AG09309 (cell line): ENCODE measurements around the gene TNIK.

Experiments used
- DNase-seq: peaks from one replicate; pipeline ENCODE4 v3.0.0-alpha.2; 2010; ENCODE audit warnings: low read depth
- H3K4me3 ChIP-seq: 2 replicates; pipeline ENCODE4 v1.5.1; 2011; ENCODE audit warnings: mild to moderate bottlenecking, low read depth, low read length, moderate library complexity; ENCODE audit not compliant: control insufficient read depth
- TF ChIP-seq, protein P1 (sequence below): IDR thresholded peaks from 2 replicates; pipeline ENCODE4 v1.5.1; 2011; ENCODE audit warnings: mild to moderate bottlenecking, low read depth, low read length, inconsistent platforms; ENCODE audit not compliant: insufficient read depth, control insufficient read depth; ENCODE audit errors: missing control alignments

TNIK gene

DNA sequence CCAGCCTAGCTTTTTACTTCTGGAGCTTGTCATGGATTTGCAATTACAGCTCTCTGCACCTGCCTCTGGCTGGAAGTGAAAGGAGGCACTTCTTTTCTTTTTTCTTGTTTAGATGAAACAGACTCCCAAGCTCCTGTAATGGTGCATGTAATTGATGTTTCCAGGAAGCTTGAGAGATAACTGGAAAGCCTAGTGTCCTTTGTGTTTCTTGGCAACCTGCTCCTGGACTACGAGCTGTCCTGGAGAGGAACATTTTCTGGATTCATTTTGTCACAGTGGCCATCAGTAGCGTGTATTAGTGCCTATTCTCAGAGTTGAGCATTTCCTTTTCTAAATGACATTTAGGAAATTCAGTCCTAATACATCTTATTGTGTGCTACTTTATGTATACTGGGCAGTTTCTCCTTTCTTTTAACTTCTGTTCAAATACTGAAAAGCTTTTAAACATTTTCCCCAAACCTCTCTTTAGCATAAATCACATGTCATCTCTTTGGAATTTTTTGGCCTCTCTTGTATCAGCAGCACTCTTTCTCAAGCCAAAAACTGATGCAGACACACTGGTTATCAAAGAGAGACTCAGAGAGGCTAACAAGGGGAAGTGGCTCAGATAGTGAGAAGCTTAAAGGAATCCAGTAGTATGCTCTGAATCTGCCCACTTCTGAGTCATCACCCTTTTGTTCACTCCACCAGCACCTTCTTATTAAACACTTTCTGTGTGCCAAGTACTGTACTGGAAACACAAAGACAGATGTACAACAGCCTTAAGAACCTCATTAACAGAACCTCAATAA lies 371.0 kb downstream of the TNIK start:
- TF ChIP-seq, protein P1, sequence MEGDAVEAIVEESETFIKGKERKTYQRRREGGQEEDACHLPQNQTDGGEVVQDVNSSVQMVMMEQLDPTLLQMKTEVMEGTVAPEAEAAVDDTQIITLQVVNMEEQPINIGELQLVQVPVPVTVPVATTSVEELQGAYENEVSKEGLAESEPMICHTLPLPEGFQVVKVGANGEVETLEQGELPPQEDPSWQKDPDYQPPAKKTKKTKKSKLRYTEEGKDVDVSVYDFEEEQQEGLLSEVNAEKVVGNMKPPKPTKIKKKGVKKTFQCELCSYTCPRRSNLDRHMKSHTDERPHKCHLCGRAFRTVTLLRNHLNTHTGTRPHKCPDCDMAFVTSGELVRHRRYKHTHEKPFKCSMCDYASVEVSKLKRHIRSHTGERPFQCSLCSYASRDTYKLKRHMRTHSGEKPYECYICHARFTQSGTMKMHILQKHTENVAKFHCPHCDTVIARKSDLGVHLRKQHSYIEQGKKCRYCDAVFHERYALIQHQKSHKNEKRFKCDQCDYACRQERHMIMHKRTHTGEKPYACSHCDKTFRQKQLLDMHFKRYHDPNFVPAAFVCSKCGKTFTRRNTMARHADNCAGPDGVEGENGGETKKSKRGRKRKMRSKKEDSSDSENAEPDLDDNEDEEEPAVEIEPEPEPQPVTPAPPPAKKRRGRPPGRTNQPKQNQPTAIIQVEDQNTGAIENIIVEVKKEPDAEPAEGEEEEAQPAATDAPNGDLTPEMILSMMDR = no peak
- no peak overlapping the region for H3K4me3 ChIP-seq
- DNase-seq = peak; percentile 70

DNA sequence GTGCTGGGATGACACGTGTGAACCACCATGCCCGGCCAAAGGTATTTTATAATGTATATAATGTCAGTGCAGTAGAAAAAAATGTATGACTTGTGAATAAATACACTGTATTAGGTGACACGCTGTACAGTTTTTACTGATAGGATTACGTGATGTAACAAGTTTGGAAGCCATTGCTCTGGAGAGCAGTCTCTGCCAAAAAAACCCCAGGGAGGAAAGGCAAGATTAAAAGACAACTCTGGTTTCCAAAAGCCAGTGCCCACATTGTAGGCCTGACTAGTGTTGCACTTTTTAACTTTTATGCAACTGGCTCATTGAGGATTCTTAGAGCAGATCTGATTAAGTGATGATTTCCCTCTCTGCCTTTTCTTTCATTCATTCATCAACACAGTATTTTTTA lies 371.7 kb downstream of the TNIK start:
- no peak for DNase-seq
- TF ChIP-seq, protein P1 = no peak
- no peak overlapping the region for H3K4me3 ChIP-seq

DNA sequence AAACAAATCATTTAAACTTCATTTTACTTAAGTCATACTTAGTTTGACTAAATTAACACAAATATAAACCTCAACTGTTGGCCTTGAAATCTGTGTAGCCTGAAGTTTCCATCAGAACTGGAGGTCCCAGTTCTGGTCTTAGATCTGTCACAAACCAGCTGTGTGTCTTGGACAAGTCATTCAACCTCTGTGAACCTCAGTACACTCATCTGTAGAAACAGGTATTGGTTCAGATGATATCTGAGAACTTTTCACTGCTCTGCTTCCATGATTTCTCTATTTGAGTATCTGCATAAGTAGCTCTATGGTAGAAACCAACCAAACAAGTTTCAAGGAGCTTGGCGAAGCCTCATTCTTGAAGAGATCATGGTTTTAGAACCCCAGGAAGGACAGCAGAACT lies 373.3 kb downstream of the TNIK start:
- TF ChIP-seq, protein P1 = no peak
- DNase-seq = no peak
- no peak overlapping the region for H3K4me3 ChIP-seq

DNA sequence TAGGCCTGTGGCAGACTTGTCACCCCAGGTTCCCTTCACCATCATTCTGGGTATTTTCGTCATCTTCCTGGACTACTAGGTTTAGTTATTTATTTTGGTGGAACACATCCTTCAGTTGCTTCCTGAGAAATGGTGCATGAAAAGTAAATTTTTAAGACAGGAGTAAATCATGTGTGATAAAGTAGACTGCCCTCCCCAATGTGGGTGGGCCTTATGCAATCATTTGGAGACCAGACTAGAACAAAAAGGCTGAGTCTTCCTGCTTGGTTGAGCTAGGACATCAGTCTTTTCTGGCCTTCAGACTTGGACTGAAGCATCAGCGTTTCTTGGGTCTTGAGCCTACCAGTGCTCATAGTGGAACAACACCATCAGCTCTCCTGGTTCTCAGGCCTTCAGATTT lies 382.9 kb downstream of the TNIK start:
- TF ChIP-seq, protein P1 = no peak
- DNase-seq = no peak
- no peak overlapping the region for H3K4me3 ChIP-seq

DNA sequence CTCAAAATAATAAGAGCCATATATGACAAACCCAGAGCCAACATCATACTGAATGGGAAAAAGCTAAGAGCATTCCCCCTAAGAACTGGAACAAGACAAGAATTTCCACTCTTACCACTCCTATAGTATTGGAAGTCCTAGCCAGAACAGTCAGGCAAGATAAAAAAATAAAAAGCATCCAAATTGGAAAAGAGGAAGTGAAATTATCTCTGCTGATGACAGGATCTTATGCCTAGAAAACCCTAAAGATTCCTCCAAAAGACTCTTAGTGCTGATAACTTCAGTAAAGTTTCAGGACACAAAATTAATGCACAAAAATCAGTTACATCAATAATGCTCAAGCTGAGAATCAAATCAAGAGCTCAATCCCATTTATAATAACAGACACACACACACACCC lies 387.8 kb downstream of the TNIK start:
- TF ChIP-seq, protein P1 = no peak
- H3K4me3 ChIP-seq = no peak overlapping the region
- DNase-seq = no peak

DNA sequence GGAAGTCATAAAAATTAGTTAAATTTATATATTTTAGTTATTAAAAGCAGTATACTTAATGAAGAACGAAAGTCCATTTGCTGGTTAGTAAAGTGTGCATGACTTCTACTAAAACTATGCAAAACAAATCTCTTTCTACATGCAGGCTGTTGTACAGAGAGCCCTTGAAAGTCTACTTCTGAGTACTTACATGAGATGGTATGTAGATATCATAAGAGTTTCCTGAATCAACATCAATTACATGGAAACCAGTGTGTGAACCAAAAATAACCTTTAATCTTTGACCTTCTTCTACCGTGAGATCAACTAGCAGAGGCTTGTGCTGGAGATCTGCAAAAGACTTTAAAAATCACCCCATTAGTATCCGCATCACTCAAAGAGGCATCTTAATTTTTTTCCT lies 391.5 kb downstream of the TNIK start:
- TF ChIP-seq, protein P1 = no peak
- no peak overlapping the region for H3K4me3 ChIP-seq
- DNase-seq = no peak
